Endothelial cell (in vitro differentiated cells): ENCODE measurements around the gene HBG1. TPM values are rescaled to one million over a fixed set of nuclear protein-coding genes. Genes with fewer than 3 reads are reported as not detected.
"Not testable (repeated sequence)": the region's sequence is repeated elsewhere in the genome, so short reads cannot be mapped to it uniquely, and the experiment has no call there.

ENCODE experiments used
- DNase-seq: peaks from one replicate; pipeline ENCODE4 v3.0.0; 2021; ENCODE audit warnings: low spot score
- H3K27ac Mint-ChIP-seq: one replicate; pipeline ENCODE4 v1.8.0; 2021; ENCODE audit warnings: mixed read lengths, inconsistent platforms; ENCODE audit not compliant: unreplicated experiment
- H3K27me3 Mint-ChIP-seq: one replicate; pipeline ENCODE4 v1.8.0; 2021; ENCODE audit warnings: mild to moderate bottlenecking, moderate library complexity, mixed read lengths, inconsistent platforms; ENCODE audit not compliant: unreplicated experiment
- H3K36me3 Mint-ChIP-seq: one replicate; pipeline ENCODE4 v1.8.0; 2021; ENCODE audit warnings: mild to moderate bottlenecking, low read depth, mixed read lengths, inconsistent platforms; ENCODE audit not compliant: unreplicated experiment
- H3K4me1 Mint-ChIP-seq: one replicate; pipeline ENCODE4 v1.8.0; 2021; ENCODE audit warnings: mild to moderate bottlenecking, mixed read lengths, inconsistent platforms; ENCODE audit not compliant: unreplicated experiment
- H3K4me3 Mint-ChIP-seq: one replicate; pipeline ENCODE4 v1.8.0; 2021; ENCODE audit warnings: mild to moderate bottlenecking, mixed read lengths, inconsistent platforms; ENCODE audit not compliant: unreplicated experiment
- H3K9me3 Mint-ChIP-seq: one replicate; pipeline ENCODE4 v1.8.0; 2021; ENCODE audit warnings: mixed read lengths, inconsistent platforms; ENCODE audit not compliant: unreplicated experiment
- long read RNA-seq: library from polyadenylated mRNA; unstranded; transcript quantifications from one replicate; pipeline ENCODE4 v2.0.0, GENCODE V29; 2020; ENCODE audit not compliant: unreplicated experiment
- total RNA-seq: library from RNA; stranded (reverse); fragmentation: NEBNext Ultra II Directional; extraction: Animal tissue kit (Norgen Biotek cat#: 25700); gene quantifications from one replicate; pipeline ENCODE4 v1.2.1, GENCODE V29; 2021; ENCODE audit not compliant: unreplicated experiment
- TF ChIP-seq, protein P1 (sequence below): fragments of 200-600 bp; sonication (generic); IDR thresholded peaks from one replicate; pipeline ENCODE4 v1.5.0; 2021; ENCODE audit warnings: antibody characterized with exemption; ENCODE audit not compliant: unreplicated experiment

The HBG1 gene
- total RNA-seq = not detected
- long read RNA-seq = 0 reads

DNA sequence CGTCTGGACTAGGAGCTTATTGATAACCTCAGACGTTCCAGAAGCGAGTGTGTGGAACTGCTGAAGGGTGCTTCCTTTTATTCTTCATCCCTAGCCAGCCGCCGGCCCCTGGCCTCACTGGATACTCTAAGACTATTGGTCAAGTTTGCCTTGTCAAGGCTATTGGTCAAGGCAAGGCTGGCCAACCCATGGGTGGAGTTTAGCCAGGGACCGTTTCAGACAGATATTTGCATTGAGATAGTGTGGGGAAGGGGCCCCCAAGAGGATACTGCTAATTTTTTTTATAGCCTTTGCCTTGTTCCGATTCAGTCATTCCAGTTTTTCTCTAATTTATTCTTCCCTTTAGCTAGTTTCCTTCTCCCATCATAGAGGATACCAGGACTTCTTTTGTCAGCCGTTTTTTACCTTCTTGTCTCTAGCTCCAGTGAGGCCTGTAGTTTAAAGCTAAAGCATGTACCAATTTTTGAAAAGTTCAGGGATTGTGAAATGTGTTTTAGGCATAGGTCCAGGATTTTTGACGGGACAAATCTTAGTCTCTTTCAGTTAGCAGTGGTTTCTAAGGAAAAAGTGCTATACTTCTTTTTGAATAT, at the start of gene HBG1:
TSS of gene HBG1 (minus strand) at position 51 of the 590 bp plus-strand sequence. CDS start 53 bp downstream, outside the sequence.
- not testable (repeated sequence) for H3K36me3 Mint-ChIP-seq, H3K4me1 Mint-ChIP-seq, H3K27me3 Mint-ChIP-seq

DNA sequence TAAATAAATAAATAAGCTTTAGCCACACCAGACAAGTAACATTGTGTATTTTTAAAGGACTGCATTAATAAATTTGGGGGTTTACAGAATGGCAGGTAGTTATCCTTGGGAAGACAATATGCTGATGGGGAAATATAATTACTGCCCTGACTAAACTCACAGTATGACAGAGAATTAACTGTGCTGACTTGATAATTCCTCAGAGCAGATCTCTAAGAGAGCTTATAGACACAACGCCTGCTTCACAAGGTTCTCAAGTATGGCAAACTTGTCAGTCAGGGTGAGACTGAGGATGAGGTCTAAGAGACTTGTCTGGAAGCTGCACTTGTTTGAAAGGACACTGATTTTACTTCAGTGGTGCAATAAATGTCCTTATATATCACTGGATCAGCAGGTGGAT, 48.8 kb upstream of the HBG1 start:
- H3K27ac Mint-ChIP-seq = no peak overlapping the region
- H3K4me3 Mint-ChIP-seq = no peak overlapping the region
- H3K4me1 Mint-ChIP-seq = no peaks in the 10 kb centered on the region
- DNase-seq = no peak
- no peaks in the 10 kb centered on the region for H3K27me3 Mint-ChIP-seq
- TF ChIP-seq, protein P1, sequence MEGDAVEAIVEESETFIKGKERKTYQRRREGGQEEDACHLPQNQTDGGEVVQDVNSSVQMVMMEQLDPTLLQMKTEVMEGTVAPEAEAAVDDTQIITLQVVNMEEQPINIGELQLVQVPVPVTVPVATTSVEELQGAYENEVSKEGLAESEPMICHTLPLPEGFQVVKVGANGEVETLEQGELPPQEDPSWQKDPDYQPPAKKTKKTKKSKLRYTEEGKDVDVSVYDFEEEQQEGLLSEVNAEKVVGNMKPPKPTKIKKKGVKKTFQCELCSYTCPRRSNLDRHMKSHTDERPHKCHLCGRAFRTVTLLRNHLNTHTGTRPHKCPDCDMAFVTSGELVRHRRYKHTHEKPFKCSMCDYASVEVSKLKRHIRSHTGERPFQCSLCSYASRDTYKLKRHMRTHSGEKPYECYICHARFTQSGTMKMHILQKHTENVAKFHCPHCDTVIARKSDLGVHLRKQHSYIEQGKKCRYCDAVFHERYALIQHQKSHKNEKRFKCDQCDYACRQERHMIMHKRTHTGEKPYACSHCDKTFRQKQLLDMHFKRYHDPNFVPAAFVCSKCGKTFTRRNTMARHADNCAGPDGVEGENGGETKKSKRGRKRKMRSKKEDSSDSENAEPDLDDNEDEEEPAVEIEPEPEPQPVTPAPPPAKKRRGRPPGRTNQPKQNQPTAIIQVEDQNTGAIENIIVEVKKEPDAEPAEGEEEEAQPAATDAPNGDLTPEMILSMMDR = no peak
- H3K36me3 Mint-ChIP-seq = no peaks in the 10 kb centered on the region
- no peaks in the 10 kb centered on the region for H3K9me3 Mint-ChIP-seq

More for the DNA sequence above, at the start of gene HBG1:
- H3K9me3 Mint-ChIP-seq, H3K27ac Mint-ChIP-seq, H3K4me3 Mint-ChIP-seq, DNase-seq: not testable (repeated sequence)

DNA sequence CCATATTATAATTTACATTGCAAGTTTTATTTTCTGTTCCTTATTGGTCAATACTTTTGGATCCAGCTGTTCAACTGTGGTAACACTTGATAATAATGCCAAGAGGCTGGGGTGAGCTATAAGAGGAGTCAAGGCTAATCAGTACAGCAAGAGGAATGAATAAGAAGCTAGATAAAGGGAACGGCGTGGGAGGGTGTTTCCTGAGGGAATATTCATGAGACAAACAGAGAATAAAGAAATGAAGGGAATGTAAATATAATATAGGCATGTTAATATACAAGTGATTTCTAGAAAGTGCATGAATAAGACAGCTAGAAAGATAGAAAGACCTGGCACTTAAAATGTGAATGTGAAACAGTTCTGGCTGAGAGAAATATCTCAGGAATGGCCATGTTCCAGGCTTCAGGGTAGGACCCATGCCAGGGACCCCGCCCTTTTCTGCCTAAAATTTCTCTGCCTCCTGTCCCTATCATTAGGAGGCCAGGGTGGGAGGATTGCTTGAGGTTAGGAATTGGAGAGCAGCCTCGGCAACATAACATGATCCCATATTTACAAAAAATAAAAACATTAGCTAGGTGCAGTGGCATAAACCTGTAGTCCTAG, 48.2 kb upstream of the HBG1 start:
- no peaks in the 10 kb centered on the region for H3K4me1 Mint-ChIP-seq
- no peak for DNase-seq
- H3K4me3 Mint-ChIP-seq = no peak overlapping the region
- H3K27me3 Mint-ChIP-seq = no peaks in the 10 kb centered on the region
- no peak overlapping the region for H3K27ac Mint-ChIP-seq
- no peaks in the 10 kb centered on the region for H3K36me3 Mint-ChIP-seq
- H3K9me3 Mint-ChIP-seq = no peaks in the 10 kb centered on the region
- TF ChIP-seq, protein P1 = no peak

DNA sequence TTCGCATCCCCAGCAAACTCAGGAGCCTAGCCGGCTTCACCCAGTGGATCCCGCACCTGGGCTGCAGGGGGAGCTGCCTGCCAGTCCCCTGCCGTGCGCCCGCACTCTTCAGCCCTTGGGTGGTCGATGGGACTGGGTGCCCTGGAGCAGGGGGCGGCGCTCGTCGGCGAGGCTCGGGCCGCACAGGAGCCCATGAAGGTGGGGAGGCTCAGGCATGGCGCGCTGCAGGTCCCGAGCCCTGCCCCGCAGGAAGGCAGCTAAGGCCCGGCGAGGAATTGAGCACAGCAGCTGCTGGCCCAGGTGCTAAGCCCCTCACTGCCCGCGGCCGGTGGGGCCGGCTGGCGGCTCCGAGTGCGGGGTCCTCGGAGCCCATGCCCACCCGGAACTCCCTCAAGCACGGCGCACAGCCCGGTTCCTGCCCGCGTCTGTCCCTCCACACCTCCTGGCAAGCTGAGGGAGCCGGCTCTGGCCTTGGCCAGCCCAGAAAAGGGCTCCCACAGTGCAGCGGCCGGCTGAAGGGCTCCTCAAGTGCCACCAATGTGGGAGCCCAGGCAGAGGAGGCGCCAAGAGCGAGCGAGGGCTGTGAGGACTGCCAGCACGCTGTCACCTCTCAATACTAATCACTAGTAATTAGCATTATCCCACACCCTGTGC, 44.8 kb upstream of the HBG1 start:
- not testable (repeated sequence) for H3K27me3 Mint-ChIP-seq, H3K36me3 Mint-ChIP-seq, H3K27ac Mint-ChIP-seq, H3K9me3 Mint-ChIP-seq, H3K4me3 Mint-ChIP-seq, H3K4me1 Mint-ChIP-seq, DNase-seq

DNA sequence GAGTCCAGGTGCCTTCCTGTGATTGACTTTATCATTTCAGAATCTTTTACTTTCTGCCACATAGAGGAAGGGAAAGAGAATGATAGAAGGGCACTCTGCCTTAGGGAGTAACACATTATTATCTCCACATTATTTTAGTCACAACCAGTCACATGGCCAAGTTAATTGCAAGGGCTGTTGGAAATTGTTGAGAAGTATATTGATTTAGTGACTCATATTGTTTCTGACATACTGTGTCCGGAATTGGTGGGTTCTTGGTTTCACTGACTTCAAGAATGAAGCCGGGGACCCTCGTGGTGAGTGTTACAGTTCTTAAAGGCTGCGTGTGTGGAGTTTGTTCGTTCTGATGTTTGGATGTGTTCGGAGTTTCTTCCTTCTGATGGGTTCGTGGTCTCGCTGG, 43.4 kb upstream of the HBG1 start:
- TF ChIP-seq, protein P1 = no peak

More for the DNA sequence above, 43.4 kb upstream of the HBG1 start:
- Mint-ChIP-seq H3K27ac (peak overlapping the region; percentile 61), H3K4me1 (no peaks in the 10 kb centered on the region), H3K36me3 (no peaks in the 10 kb centered on the region), H3K4me3 (no peak overlapping the region), H3K9me3 (no peaks in the 10 kb centered on the region), H3K27me3 (no peaks in the 10 kb centered on the region)
- no peak for DNase-seq
